GM23248 (cell line): ENCODE results near the gene PRSS22.

Experiments
- EZH2 ChIP-seq: fragments of 200-600 bp; sonication (generic); IDR thresholded peaks from 2 replicates; pipeline ENCODE4 v1.6.1; 2018; ENCODE audit warnings: antibody characterized with exemption, mild to moderate bottlenecking; ENCODE audit not compliant: insufficient read depth, poor library complexity, severe bottlenecking
- EZH2phosphoT487 ChIP-seq: fragments of 200-600 bp; sonication (generic); IDR thresholded peaks from 2 replicates; pipeline ENCODE4 v1.6.1; 2018; ENCODE audit warnings: antibody characterized with exemption, moderate library complexity, mild to moderate bottlenecking, low read depth; ENCODE audit not compliant: insufficient read depth

- TF ChIP-seq EZH2phosphoT487 (no peak), EZH2 (no peak)
Measured at GRCh38 chr16:2859686-2860265, 1.8 kb upstream of the PRSS22 start.
